ENCODE data around the gene ACIN1.

DNA sequence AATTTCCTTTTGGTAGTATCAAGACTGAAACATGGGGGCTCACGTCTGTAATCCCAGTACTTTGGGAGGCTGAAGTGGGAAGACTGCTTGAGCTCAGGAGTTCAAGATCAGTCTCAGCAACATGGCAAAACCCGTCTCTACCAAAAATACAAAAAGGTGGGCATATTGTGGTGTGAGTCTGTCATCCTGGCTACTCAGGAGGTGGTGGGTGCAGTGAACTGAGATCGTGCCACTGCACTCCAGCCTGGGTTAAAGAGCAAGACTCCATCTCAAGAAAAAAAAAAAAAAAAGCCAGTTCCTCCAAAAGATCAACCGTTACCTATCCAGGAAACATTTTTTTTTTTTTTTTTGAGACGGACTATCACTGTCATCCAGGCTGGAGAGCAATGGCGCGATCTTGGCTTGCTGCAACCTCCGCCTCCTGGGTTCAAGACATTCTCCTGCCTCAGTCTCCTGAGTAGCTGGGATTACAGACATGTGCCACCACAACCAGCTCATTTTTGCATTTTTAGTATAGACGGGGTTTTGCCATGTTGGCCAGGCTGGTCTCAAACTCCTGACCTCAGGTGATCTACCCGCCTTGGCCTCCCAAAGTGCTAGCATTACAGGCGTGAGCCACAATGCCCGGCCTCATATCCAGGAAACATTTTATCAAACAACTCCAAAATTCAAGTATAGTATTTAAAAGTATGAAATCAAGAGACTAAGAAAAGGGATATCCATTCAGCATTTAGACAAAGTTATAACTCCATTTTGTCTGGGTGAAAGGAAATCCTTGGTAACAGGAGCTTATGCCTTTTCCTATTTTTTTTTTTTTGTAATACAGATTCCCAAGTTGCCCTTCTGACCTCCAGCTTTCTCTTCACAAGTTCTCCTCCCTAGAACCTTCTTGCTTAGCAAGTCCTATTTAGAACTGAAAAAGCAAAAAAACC lies 3.4 kb downstream of the ACIN1 start:
- TF ChIP-seq POLR2A (conservative IDR thresholded peaks at IDR 0.05): no peak
- no peak for TF ChIP-seq RBBP5 (IDR thresholded peaks at IDR 0.05; ENCODE audit: borderline replicate concordance, insufficient read depth, low read length, poor library complexity, severe bottlenecking)
- TF ChIP-seq CBX5 (IDR thresholded peaks at IDR 0.05; ENCODE audit: borderline replicate concordance, low read depth): no peak
- no peak for TF ChIP-seq TAF1 (IDR thresholded peaks at IDR 0.05; ENCODE audit: control insufficient read depth, extremely low read depth, insufficient read depth, low read length, severe bottlenecking)

Measured in K562 (cell line).